ENCODE measurements around the gene SSTR4. TPM values are rescaled to one million over a fixed set of nuclear protein-coding genes. Genes with fewer than 3 reads are reported as not detected.

Gene SSTR4
- total RNA-seq, 1 experiment from 2014 or later, result not detected

DNA sequence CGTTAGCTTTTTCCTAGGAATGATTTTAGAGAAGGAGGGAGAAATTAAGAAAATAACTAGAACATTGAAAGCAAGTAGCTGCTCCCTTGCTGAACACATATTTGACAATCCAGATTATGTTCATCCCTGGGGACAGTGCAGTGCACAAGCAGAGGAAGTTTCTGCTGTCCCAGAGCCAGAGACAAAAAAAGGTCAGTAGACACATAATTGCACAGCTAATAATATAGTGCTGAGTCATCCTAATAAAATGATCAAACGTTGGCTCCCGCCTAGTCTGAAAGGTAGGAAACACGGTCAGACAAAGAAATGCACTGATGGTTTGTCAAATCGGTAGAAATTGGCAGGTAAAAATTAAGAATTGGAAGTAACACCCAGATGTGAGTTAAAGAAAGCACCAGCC lies 21.7 kb upstream of the SSTR4 start:
- peak in 1 of 2 experiments; percentile 38 for DNase-seq
- intact Hi-C loops (cut with micrococcal nuclease; ENCODE audit: unreplicated experiment), result no loop called here
- Histone ChIP-seq H3K27me3 (ENCODE audit: insufficient read depth, low read depth) (no peaks in the 10 kb centered on the region), H3K27ac (no peak overlapping the region), H3K4me1 (replicated peaks; ENCODE audit: insufficient read depth) (peaks cover 7% of the 10 kb centered on the region), H4K20me1 (ENCODE audit: insufficient read depth) (no peaks in the 10 kb centered on the region), H3K36me3 (ENCODE audit: low read depth) (no peaks in the 10 kb centered on the region), H2AFZ (no peak overlapping the region), H3K9me3 (ENCODE audit: insufficient read depth, low read depth) (no peaks in the 10 kb centered on the region), H3K79me2 (ENCODE audit: low read depth) (no peaks in the 10 kb centered on the region), H3K9me2 (ENCODE audit: insufficient read depth) (no peaks in the 10 kb centered on the region), H3K4me3 (no peak overlapping the region), H3K4me2 (no peak overlapping the region), H3F3A (ENCODE audit: insufficient read depth, low read depth) (0 out of 2 replicates have a peak, but pooled peaks cover under 1% of the 10 kb centered on the region)
- TF ChIP-seq, protein P1, sequence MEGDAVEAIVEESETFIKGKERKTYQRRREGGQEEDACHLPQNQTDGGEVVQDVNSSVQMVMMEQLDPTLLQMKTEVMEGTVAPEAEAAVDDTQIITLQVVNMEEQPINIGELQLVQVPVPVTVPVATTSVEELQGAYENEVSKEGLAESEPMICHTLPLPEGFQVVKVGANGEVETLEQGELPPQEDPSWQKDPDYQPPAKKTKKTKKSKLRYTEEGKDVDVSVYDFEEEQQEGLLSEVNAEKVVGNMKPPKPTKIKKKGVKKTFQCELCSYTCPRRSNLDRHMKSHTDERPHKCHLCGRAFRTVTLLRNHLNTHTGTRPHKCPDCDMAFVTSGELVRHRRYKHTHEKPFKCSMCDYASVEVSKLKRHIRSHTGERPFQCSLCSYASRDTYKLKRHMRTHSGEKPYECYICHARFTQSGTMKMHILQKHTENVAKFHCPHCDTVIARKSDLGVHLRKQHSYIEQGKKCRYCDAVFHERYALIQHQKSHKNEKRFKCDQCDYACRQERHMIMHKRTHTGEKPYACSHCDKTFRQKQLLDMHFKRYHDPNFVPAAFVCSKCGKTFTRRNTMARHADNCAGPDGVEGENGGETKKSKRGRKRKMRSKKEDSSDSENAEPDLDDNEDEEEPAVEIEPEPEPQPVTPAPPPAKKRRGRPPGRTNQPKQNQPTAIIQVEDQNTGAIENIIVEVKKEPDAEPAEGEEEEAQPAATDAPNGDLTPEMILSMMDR (conservative IDR thresholded peaks at IDR 0.05), result no peak
- no peak for TF ChIP-seq EZH2 (IDR thresholded peaks at IDR 0.05; ENCODE audit: low read depth)
- BruUV-seq (replicated peaks), result no TSS peak
- CTCF ChIA-PET, result no interaction called here
- POLR2A ChIA-PET (ENCODE audit: unreplicated experiment), result no interaction called here

DNA sequence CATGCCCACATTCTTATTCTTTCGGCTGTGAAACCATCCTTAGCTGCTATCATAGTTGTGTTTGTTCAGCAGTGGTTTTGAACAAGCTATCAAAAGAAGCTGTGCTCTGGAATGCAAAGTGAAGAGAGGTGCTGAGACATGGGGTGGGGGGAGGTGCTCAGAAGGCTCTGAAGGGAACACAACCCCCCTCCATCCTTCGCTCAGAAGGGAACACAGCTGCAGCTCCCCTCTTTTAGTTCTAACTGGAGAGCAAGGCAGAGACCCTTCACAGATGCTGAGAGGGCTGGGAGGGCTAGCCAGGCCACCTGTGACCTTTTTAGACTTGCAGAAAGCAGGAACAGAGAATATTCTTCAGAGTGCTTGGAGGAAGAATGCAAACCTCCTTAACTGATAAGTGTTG lies 17.6 kb upstream of the SSTR4 start:
- Histone ChIP-seq H3K27ac (no peak overlapping the region), H3K36me3 (ENCODE audit: low read depth) (no peaks in the 10 kb centered on the region), H4K20me1 (ENCODE audit: insufficient read depth) (no peaks in the 10 kb centered on the region), H3F3A (ENCODE audit: insufficient read depth, low read depth) (no peaks in the 10 kb centered on the region), H3K27me3 (ENCODE audit: insufficient read depth, low read depth) (0 out of 2 replicates have a peak, but pooled peaks cover 4% of the 10 kb centered on the region), H3K4me1 (replicated peaks; ENCODE audit: insufficient read depth) (peaks cover 7% of the 10 kb centered on the region), H3K4me3 (no peak overlapping the region), H3K9me2 (ENCODE audit: insufficient read depth) (no peaks in the 10 kb centered on the region), H3K9me3 (ENCODE audit: insufficient read depth, low read depth) (no peaks in the 10 kb centered on the region), H3K79me2 (ENCODE audit: low read depth) (no peaks in the 10 kb centered on the region), H3K4me2 (no peak overlapping the region), H2AFZ (no peak overlapping the region)
- intact Hi-C loops (cut with micrococcal nuclease; ENCODE audit: unreplicated experiment), result no loop called here
- BruUV-seq (replicated peaks), result no TSS peak
- ChIA-PET CTCF (no interaction called here), POLR2A (ENCODE audit: unreplicated experiment) (no interaction called here)
- TF ChIP-seq, protein P1 (conservative IDR thresholded peaks at IDR 0.05), result no peak
- TF ChIP-seq EZH2 (IDR thresholded peaks at IDR 0.05; ENCODE audit: low read depth), result no peak
- no peak for DNase-seq

DNA sequence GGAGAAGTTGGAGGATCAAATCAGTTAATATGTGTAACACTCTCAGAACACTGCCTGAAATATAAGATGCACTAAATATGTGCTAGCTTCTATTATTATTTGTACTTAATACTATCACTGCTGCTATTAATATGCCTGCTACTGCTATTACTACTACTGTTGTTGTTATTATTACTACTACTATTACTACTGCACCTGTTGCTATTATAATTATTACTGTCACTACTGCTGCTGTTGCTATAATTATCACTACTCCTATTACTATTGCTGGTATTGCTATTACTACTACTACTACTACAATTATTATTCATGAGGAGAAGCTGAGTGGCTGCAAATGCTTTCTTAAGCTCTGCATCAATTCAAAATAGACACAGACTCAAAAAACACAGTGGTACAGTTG lies 16.7 kb upstream of the SSTR4 start:
- Histone ChIP-seq H3K27ac (no peak overlapping the region), H3F3A (ENCODE audit: insufficient read depth, low read depth) (no peaks in the 10 kb centered on the region), H2AFZ (no peak overlapping the region), H3K4me2 (no peak overlapping the region), H3K36me3 (ENCODE audit: low read depth) (no peaks in the 10 kb centered on the region), H3K9me2 (ENCODE audit: insufficient read depth) (no peaks in the 10 kb centered on the region), H4K20me1 (ENCODE audit: insufficient read depth) (no peaks in the 10 kb centered on the region), H3K4me1 (replicated peaks; ENCODE audit: insufficient read depth) (peaks cover 15% of the 10 kb centered on the region), H3K27me3 (ENCODE audit: insufficient read depth, low read depth) (0 out of 2 replicates have a peak, but pooled peaks cover 4% of the 10 kb centered on the region), H3K79me2 (ENCODE audit: low read depth) (no peaks in the 10 kb centered on the region), H3K9me3 (ENCODE audit: insufficient read depth, low read depth) (no peaks in the 10 kb centered on the region), H3K4me3 (no peak overlapping the region)
- intact Hi-C loops (cut with micrococcal nuclease; ENCODE audit: unreplicated experiment), result no loop called here
- ChIA-PET POLR2A (ENCODE audit: unreplicated experiment) (no interaction called here), CTCF (no interaction called here)
- TF ChIP-seq, protein P1 (conservative IDR thresholded peaks at IDR 0.05), result no peak
- no peak for TF ChIP-seq EZH2 (IDR thresholded peaks at IDR 0.05; ENCODE audit: low read depth)
- no peak for DNase-seq
- no TSS peak for BruUV-seq (replicated peaks)

Measured in PC-9 (cell line).